ENCODE data around the gene ACTA2.

The ACTA2 gene

DNA sequence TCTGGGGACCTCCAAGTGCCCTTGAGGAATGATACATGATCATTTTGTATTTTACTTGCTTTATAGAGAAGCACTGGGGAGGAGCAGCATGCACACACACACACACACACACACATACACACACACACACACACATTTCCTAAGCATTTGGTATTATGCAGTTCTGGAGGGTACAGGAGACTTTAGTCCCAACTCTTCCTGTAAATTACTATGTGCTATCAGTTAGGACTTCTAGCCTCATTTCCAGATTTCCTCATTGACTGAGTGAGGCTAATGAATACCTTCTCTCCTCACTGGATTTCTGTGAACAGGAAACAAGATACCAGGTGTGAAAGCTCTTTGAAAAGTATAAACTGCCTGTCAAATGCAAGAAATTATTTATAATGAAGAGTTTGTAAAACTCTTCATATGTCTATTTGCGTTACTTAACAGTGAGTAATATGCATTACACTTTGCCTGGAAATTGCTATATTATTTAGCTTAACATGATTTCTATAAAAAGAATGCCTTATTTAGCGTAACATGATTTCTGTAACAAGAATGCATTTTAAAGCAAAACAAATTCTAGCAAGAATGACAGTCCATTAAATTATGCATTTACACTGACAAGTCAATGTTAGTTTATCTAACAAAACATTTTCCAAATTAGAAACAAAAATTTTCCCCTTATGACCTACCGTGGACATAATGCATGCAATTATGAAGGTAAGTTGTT lies 34.2 kb downstream of the ACTA2 start:
- DNase-seq, result no peak

DNA sequence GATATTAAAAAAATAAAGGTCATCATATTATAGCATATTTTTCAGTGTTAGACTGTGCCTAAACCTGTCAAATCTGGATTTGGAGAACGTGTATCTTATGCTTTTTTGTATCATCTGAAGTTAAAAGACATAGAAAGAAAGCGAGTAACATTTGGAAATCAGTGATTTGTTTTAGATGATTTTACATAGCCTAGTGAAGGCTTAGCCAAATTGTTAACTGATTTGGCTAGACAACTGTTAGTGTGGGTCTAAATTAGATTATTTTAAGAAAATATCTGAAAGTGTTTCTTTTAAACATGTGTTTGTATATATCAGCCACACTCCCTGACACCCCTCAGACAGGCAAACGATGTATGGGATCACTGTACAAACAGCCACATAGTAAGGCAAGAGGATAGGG lies 35.6 kb downstream of the ACTA2 start:
- DNase-seq, result no peak

DNA sequence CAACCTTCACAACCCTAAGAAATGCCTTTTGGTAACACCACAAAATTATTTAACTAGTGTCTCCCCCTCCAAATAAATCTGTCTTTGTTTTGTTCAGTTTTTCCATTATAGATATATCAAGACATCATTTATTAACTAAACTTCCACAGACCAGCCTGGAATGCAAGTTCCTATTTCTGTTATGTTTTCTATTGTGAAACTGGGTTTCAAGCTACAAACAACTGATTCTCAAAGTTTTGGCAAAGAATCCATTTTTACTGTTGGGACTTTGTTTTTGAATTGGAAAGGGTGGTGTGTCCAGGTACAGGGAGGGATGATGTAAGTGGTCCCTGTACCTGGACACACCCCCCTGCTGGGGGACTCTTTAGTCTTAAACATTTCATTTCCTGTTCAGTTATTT lies 36.3 kb downstream of the ACTA2 start:
- DNase-seq, result no peak

DNA sequence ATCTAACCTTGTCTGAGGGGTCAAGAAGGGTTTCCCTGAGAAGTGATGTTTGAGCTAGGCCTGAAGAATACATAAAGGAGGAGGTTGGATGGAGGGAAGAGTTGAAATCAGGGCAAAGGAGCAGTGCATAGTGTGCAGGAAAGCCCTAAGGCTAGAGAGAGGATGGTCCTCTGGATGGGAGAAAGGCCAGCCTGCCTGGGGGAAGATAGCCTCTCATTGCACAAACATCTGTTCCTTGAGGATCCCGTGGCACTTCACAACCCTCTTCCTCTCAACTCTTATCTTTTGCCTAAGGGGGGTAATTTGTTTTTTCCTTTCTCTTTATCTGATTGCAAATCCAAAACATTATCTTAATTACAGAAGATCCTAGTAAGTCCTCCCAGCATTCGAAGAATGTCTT lies 36.8 kb downstream of the ACTA2 start:
- DNase-seq, result no peak

DNA sequence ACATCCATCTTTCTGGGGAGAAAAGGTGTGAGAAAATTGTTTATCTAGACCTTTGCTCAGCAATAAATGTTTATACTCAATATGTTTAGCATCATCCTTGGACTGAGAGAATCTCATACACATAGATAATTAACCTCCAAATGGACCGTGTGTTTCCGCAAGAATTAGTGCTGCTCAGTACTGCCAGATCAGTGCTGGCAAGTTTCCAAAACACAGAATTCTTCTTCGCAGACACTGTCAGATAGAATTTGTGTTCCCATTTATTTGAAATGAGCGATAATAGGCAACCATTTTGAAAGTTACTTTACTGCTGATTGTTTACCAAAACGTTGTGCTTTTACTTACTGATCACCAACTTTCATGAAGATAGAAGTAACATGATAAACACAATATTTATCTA lies 38.8 kb downstream of the ACTA2 start:
- no peak for DNase-seq

DNA sequence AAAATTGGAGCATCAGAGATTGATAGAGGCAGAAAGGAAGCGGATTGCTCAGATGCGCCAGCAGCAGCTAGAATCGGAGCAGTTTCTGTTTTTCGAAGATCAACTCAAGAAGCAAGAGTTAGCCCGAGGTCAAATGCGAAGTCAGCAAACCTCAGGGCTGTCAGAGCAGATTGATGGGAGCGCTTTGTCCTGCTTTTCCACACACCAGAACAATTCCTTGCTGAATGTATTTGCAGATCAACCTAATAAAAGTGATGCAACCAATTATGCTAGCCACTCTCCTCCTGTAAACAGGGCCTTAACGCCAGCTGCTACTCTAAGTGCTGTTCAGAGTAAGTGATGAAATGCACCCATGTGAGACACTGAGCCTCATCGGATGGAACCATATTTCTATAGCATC lies 39.4 kb downstream of the ACTA2 start:
- no peak for DNase-seq

DNA sequence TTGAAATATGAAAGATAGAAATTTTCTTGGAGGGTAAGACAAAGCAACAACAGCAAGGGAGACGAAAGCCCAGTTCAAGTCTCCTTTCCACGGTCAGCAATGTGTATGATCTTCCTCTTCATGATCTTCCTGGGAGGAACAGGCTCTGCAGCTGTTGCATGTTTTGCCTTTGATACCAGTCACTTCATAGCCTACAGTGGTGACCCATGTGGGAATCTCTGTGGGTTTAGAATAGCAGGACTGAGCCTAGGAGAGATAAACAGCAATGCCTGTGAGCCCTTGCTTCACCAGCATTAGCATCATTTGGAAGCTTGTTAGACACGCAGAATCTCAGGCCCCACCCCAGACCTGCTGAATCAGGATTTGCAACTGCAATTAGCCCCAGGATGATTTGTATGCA lies 40.7 kb downstream of the ACTA2 start:
- no peak for DNase-seq

DNA sequence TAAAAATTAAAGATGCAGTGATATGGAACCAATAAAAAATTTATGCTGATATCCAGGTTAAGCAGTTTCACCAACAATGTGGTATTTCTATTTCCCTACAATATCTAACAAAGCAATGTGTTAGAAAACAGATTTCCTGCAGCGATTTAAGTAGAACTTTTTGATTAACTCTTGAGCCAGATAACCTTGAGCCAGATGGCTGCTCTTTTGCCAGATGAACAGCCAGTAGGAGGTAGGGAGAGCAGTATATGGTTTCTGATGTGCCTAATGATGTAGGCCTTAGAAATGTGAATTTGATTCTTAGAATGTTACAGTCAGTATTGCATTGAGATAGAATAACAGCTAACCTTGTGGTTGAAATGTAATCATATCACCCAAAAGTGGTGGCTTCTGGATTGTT lies 41.5 kb downstream of the ACTA2 start:
- no peak for DNase-seq

DNA sequence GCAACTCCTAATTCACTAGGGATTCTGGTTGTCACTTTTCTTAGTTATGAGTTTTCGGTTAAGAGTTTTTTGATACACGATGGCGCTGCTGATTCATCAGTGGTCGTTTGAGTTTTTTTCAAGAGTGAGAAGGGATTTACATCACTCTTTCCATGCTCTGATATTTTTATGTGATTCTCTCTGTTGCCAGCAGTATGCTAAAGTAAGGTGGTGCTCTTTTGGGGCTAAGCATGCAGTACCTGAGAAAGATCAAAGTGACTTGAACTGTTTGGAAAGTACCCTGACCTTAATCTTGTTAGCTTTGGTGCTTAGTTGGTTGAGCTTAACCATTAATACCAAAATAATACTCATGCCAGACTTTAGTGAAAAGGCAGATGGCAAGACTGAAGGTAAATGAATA lies 44.4 kb downstream of the ACTA2 start:
- DNase-seq, result no peak

DNA sequence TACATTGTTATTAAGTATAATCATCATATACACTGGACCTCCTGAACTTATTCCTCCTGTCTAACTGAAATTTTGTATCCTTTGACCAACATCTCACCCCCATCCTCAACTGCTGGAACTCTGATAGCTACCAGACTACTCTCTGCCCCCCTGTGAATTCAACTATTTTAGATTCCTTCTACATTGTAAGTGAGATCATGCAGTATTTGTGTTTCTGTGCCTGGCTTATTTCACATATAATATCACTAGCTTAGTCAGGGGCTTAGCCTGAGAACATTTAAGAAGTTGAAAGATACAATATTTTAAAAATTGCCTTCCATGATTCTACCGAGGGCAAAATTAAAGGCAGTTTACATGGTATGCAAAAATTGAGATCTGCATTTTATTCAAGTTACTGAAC lies 45.7 kb downstream of the ACTA2 start:
- DNase-seq, result no peak

DNA sequence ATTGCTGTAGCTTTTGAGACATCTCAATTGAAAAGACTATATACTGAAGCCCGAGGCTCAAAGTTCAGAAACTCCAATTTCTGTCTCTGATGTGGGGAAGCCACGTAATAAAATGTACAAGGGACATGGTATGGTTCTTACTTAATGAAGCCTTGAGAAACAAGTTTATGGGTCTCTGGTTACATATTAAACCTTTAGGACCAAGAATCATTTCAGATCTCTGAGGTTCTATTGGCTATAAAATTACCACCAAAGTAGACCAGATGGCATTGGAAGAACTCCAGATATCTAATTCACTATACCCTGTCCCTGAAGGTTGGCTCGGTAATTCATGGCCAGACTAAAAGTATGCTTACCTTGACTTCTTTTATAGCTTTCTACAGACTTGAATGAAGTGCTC lies 48.9 kb downstream of the ACTA2 start:
- DNase-seq, result no peak

DNA sequence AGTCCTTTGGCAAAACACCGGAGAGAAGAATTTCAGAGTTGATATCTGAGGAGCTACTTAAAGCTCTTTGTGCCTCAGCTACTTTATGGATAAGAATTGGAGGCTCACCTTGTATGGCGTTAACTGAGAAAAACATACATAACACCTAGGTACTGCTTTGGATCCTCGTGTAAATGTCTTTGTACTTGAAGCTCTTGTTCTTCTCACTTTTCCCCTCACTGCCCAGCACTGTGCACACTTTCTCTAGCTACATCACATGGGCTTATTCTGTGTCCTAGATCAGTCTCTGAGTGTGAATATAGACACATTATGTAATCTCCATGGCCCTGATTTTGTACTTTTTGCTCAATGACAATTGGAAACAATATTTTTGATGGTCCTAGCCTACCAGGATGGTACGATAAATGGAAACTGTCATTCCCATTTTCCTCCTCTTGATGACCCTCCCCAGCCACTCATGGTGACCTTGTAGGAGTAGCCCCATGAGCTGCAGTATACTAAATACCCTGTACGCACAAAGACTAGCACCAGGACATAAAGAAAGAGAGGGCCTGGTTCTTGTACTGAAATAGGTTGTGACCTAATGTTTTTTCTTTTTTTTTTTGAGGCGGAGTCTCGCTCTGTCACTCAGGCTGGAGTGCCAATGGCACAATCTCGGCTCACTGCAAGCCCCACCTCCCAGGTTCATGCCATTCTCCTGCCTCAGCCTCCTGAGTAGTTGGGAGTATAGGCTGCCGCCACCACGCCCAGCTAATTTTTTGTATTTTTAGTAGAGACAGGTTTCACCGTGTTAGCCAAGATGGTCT lies 50.4 kb downstream of the ACTA2 start:
- no peak for DNase-seq

DNA sequence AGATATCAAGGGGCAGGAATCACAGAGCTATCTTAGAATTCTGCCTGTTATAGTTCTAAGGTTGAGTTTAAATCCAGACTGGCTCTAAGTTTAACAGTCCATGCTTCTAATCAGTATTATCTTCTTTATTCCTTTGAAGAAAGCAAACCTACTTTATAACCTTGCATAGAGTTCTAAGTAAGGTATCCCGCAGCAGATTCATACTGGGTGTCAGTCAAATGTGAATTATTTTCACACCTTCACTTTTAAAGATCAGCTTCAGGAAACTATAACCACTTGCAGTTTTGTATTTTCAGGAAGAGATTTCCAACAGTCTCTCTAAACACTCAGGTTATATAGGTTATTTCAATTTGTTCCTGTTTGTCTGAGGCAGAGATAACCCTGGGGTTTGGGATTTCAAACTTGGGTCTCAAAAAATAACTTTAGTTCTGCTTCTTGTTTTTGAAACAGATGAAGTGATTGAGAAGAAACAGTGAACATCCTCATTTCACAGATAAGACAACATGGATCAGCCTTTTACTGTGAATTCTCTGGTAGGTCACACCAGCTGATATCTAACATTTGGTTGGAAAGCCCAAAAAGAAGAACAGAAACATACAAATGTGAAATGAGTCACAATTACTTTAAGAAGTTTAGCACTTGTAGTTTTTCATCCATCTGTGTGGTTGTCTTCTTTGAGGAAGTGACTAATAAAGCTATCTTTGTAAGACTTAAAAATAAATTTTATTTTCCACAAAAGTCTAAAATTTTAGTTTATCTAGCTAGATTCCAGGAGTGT lies 51.2 kb downstream of the ACTA2 start:
- no peak for DNase-seq

DNA sequence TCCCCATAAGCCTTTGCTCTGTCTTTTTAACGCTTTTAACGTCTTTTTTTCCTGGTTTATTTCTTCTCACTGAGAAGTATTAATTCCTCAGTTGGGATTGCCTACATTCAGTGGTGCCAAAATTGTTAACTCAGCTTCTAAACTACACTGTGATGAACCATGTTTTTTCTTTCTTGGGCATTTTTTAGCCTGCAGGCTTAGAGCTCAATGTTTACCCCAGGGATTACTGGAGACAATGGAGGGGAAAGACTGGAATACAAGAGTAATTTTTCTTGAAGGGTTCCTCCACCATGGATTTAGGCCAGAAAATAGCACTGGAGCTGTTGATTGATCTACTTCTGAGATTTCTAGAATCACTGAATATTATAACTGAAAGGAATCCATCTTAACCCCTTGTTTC lies 52.7 kb downstream of the ACTA2 start:
- DNase-seq, result no peak

DNA sequence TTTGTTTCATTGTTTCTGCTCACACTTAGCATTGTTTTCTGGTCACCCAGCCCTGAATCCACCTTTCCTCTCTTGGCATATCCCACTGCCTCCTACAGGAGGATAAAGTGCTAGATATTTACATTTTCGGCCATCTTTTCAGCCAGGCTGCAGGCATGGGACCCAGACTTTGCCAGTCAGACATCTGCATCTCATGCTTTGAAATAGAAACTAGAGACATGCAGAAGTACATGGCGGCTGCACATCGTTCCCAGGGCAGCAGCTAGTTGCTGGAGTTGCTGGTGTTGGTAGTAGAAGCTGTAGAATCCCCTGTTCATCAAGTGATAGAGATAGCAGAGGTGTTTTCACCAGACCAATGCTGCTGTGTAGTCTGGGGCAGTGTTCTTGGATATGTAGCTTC lies 53.8 kb downstream of the ACTA2 start:
- DNase-seq, result no peak

DNA sequence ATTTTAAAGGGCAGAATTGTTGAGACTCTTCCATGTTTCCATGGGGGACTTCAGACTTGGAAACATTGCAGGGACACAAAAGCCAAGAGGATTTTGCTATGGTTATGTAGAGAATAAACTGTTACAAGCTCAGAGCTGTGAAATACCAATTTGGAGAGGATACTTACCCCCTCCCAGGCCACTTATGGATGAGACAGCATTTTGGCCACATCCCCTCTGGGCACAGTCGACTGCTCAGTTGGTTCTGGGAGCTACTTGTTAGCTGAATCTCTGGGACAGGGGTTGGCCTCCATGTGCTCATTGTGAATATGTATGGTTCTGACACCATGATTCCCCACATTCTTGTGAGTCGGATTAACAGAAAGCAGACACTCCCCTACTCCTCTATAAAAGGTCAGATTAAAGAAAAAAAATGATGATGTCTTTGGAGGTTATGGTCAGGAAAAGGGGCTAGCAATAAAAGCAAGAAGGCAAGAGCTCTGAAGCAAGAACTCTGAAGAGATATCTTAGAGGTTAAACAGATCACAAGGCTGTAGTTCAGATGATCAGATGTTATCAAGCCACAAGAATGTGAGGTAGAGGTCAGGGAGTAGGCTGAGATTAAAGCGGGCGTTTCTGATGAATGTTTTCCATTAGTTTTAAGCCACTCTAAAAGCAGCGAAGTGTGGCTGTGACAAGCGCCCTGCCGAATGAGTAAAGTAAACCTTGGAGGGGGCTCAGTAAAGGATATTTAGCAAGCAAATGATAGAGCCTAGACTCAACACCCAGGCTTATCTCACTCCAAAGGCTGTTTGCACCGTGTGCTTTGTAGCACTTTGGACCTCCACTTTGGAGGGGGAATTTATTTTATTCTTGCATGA lies 55.3 kb downstream of the ACTA2 start:
- no peak for DNase-seq

DNA sequence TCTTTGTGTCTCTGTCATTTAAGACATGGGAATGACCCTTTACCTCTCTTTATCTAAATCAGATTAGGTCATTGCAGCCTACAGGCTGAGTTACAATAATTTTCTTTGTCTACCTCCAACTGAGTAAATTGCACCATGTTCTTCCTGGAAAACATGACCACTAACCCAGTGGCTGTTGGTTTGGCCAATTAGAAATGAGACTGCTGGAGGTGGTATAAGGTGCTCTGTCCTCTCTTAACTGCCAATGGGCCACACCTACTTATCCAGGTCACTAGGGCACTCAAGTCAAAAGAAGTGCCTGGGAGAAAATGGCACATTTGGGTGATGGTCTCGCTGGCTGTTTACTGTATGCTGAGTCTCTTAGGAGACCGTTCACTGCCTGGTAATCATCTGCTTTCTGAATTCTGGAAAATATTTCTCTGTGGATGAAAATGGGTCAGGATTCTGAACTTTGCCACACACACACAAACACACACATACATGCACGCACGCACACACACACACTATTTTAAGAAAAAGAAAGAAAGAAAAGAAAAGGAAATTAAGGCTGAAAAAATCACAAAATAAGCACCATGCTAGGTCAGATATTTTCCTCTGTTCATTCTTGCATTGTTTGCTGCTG lies 56.1 kb downstream of the ACTA2 start:
- DNase-seq, result no peak

DNA sequence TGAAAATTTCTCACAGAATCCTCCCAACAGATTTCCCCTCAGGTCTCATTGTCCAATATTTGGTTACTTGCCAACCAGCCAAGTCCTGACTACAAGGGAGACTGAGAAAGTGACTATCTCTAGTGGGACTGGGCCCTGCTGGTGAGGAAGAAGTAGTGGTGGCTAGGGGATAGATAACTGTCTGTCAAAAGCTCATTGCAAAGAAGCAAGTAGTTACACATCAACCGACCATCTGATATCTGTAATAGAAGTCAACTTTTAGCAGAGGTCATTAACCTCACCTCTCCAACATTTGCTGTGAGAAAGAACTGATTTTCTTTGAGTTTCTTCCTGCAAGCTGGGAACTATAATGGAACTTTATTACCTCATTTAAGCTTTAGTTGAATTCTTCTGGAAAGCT lies 57.3 kb downstream of the ACTA2 start:
- DNase-seq, result no peak

DNA sequence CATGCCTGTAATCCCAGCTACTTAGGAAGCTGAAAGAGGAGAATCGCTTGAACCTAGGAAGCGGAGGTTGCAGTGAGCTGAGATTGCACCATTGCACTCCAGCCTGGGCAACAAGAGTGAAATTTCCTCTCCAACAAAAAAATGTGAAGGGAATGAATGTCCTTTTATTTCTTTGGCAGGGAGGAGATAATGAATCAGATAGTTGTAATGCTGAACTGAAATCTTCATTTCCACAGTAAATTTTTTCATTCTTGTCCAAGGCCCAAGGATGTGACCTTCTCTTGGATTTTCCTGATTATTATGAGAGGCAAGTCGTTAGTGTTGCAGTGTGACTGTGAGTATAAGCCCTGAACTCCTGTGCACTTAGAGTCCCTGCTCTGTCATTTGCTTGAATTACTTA lies 59.0 kb downstream of the ACTA2 start:
- DNase-seq, result no peak

DNA sequence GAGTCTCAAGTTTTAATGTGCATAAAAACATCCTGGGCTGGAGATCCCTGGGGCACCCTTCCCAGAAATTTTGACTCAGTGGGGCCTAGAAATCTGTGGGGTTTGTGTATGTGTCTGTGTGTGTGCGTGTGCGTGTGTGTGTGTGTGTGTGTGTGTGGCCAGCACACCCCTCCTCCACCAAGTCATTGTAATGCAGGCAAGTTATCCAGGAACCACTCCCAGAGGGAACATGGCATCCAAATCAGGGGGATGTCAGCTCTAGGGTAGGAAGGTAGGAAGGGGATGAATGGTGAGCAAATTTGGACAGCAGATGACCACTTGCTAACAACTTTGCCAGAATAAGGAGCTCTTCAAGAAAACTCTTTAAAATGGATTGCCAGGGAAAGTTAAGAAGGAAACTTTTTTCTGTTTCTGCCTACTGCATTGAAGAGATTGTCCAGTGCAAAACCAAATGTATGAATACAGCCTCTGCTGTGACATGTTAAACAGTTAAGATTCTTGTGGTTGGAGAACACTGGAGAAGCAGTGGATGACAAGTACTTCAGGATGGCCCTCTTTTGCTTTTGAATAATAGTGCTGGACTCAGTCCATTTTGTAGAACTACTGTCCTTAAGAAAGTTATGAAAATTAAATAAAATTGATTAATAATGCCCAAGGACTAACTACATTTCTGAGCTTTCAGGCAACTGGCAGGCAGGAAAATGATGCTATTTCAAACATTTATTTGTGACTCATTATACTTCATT lies 60.2 kb downstream of the ACTA2 start:
- DNase-seq, result no peak

DNA sequence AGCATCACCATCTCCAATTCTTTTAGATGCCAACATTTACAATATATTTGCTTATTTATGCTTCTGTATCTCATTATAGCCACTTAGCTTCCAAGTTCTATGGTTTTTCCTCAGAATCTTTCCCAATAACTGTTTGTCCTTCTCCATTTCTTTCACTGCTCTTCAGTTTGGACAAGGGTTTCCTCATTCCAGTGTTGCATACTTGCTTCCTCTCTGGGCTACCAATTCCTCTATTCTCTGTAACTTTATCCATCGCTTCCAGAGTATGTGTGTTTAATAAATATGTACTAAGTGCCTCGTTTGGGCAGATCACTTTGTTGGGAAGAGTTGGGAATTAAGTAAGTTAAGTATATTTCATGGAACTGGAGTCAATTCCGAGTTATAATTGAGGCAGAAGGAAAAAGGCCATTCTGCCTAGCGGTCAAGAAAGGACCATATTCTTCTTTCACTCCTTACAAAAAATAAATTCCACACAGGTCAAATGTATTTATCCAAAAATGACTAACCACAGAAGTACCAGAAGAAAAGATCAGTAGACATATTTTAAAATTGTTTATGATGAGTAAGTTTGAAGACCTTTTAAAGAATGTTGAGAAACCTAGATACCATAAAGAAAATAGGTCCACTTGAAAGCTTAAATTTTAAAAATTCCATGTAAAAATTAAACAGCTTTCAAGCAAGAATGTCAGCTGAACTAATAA lies 61.7 kb downstream of the ACTA2 start:
- DNase-seq, result no peak
